ENCODE results near the gene SDHC.
"Not testable (repeated sequence)": the region's sequence is repeated elsewhere in the genome, so short reads cannot be mapped to it uniquely, and the experiment has no call there.

SDHC gene

GRCh38 chr1:161389158-161389557 is 75.0 kb downstream of the SDHC start:
- not testable (repeated sequence) for DNase-seq

- peak; percentile 98 for DNase-seq
Observed at GRCh38 chr1:161389691-161390558, 75.7 kb downstream of the SDHC start.

DNA sequence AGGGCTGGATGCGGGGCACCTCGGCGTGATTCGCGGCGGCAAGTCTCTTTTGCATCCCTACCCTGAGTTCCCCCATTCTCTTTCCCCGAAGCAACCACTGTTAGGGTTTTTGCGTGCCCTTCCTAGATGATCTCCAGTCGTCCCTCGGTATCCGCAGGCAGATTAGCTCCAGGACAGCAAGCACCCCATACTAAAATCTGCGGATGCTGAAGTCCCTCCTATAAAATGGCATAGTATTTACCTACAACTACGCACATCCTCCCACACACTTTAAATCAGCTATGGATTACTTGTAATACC is 76.3 kb downstream of the SDHC start:
- no peak for DNase-seq

DNA sequence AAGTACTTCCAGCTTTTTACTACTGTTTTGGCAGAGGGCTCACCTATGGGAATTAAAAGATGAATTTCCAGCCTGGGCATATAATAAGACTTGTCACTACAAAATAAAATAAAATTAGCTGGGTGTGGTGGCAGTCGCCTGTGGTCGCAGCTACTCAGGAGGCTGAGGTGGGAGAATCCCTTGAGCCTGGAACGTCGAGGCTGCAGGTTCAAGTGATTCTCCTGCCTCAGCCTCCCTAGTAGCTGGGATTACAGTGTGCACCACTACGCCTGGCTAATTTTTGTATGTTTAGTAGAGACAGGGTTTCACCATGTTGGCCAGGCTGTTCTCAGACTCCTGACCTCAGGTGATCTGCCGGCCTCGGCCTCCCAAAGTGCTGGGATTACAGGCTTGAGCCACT is 77.0 kb downstream of the SDHC start:
- DNase-seq, result not testable (repeated sequence)

GRCh38 chr1:161391611-161392010 is 77.4 kb downstream of the SDHC start:
- no peak for DNase-seq

DNA sequence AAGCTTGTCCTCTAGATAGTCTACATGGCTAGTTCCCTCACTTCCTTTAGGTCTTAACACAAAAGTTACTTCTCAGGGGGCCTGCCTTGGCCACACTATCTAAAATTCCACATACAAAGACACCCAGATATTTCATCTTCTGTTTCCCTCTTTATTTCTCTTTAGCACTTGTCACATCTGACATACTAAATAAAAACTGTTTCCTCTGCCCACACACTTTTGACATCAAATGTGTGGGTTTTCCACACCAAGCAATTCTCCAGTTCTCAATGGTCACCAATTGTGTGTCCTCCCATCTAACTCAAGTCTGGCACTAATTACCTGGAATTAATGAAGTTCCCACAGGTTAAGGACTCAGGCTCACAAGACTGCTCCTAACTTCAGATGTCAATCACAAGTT is 79.0 kb downstream of the SDHC start:
- DNase-seq, result no peak

- DNase-seq, result not testable (repeated sequence)
Observed at GRCh38 chr1:161397038-161397437, 82.9 kb downstream of the SDHC start.

DNA sequence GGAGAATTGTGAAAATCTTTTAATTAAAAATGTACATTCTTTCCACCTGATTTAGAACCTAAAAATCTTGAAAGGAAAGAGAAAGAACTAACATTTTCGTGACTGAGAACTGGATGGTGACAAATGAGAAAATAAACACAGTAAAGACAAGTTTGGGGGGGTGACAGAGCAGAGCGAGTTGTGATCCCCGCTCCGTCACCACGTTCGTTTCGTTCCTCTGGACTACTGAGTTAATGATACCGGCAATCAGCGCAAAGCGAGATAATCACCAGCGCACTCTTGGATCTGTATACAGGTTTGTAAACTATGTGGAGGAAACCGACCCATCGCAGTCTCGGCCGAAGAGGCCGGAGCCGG is 84.7 kb downstream of the SDHC start:
- no peak for DNase-seq

DNA sequence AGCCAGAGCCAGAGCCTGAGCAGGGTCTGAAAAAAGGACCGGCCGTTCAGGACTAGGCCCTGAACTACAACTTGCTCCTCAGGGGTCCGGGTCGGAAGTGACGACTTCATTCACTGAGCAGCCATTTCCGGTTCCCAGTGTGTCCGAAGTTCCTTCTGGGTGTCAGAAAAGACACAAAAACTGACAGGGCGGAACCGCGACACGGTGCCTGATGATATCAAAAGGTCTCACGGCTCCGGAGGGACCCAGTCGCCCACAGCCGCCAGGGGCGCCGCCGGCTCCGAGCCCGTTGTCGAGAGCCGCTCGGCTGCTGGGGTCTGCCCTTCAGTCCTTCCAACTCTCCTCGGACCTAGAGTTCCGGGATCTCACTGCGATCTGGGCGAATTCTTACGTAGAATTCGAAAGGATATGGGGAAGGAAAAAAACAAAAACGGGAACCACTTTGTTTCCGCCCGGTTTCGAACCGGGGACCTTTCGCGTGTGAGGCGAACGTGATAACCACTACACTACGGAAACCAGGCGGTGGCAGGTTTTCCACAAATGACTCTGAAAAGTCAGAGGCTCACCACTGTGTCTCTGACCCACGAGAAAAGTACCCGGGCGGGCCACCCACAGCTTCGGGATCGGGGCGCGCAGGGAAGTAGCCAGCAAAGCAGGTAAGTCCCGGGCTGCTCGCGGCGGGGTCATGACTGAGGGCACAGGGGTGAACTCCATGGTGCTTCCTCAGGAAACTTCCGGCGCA is 85.2 kb downstream of the SDHC start:
- peak; percentile 92 for DNase-seq

DNA sequence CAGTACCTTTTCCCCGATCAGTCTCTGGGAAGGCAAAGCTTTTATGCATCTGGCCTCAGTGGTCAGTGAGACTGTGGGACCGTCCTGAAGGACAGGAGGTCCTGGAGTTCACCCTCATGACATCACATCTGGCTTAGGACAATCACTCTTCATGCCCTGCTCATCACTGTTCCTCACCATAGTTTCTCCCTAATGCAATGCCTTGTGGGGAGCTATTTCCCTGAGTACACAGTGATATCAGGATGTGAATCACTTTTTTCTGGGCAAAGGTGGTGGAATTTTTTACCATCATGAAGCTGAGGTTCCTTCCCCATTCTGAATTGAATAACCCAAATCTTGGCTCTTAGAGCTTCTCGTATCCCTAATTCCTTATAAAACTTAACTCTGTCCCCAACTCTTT is 88.3 kb downstream of the SDHC start:
- no peak for DNase-seq

GRCh38 chr1:161404051-161404597 is 89.9 kb downstream of the SDHC start:
- DNase-seq, result no peak

GRCh38 chr1:161406551-161406950 is 92.4 kb downstream of the SDHC start:
- DNase-seq, result not testable (repeated sequence)

- no peak for DNase-seq
Observed at GRCh38 chr1:161407451-161407985, 93.3 kb downstream of the SDHC start.

DNA sequence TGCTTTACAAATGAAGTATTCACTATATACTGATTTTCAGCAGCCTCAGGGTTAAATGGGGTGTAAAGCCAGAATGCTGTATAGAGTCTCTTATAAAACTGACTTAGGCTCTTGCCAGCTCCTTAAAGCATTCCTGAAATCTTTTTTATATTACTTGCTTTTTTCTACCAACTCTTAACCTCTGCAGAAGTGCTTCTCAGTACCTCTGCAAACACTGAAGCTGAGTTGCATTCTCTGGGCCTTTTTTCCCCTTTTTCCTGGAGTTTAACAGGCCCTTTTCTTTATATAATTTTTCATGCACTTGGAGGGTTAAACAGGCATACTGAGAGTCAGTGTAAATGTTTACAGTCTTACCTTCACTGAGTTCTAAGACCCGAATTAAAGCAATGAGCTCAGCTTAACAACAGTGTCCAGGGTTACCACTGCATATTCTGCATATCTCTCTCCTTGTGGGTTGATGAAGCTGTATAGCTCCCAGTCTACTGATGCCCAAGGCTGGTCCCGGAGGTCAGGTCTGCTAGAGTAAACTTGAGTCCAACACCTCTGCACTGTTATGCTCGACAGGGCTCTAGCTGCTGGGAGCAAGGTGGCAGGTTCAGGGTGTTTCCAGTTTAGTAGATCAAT is 94.4 kb downstream of the SDHC start:
- no peak for DNase-seq

DNA sequence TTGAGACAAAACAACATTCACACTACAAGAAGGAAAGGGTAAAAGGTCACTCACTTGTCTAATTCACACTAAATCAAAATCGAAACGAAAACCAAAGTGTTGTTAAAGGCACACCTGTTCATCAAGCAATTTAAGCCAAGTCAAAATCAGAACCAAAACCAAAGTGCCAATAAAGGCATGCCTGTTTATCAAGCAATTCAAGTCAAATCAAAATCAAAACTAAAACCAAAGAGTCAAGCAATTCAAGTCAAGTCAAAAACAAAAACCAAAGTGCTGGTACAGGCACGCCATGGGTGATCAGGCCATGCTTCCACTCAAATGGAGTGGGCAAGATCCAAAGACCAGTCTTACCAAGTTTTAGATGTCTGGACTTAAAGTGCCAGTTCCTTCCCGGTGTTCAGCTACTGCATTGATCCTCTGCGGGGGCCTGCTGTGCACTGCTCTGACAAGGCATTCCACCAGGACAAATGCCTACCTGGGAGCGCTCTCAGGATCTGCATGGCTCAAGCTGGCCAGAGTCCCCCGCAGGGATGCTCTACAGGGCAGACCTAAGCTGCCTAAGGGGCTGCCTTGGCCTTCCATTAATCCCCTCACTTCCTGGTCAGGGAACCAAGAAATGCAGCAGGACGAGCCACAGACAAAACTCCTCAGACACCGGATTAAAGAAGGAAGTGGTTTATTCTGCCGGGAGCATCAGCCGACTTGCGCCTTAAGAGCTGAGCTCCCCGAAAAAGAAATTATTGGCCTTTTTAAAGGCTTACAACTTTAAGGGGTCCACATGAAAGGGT is 95.9 kb downstream of the SDHC start:
- DNase-seq, result not testable (repeated sequence)

DNA sequence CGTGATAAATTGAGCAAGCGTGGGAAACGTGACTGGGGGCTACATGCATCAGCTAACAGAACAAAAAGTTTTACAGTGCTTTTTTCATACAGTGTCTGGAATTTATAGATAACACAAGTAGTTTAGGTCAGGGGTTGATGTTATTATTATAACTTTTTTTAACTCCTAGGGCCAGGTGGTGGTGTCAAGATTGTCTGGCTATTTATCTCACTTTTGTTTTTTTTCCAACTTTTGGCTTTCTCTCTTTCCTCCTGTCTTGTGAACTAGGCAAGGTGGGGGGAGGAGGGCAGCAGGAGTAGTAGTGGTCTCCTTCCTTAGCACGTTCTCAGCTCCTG is 96.4 kb downstream of the SDHC start:
- DNase-seq, result not testable (repeated sequence)

All from CD4-positive, alpha-beta T cell treated with Interleukin-17A for 4 hours (primary cell).